Measurements from ENCODE around the gene ARID1A. TPM values are rescaled to one million over a fixed set of nuclear protein-coding genes. Genes with fewer than 3 reads are reported as not detected.

Gene ARID1A
- total RNA-seq, 4 donors from 2014 or later = 22.3 to 51.0 (median 35.0) TPM

GRCh38 chr1:26822737-26823395, 127.1 kb downstream of the ARID1A start:
- no peaks in the 10 kb centered on the region for H3K27me3 ChIP-seq
- no peak overlapping the region for H3K27ac ChIP-seq
- intact Hi-C loops (cut with DNase I; ENCODE audit: low total_unique reads) = no loop called here
- ATAC-seq (no peak), DNase-seq (no peak)
- H3K4me1 ChIP-seq = peaks cover 8 to 11% of the 10 kb centered on the region in 2 donors
- in situ Hi-C loops (cut with MboI; ENCODE audit: low sequenced_read_pairs in 4 of 4) = no loop called here
- H3K9me3 ChIP-seq = no peaks in the 10 kb centered on the region
- TF ChIP-seq POLR2A (IDR thresholded peaks at IDR 0.05) (no peak), CTCF (IDR thresholded peaks at IDR 0.05 in 4 of 5, conservative IDR thresholded peaks at IDR 0.05 in 1 of 5) (no peak)
- H3K36me3 ChIP-seq = no peaks in the 10 kb centered on the region
- no peak overlapping the region for H3K4me3 ChIP-seq

- Histone ChIP-seq H3K27ac (no peak overlapping the region), H3K4me3 (no peak overlapping the region), H3K27me3 (no peaks in the 10 kb centered on the region), H3K9me3 (no peaks in the 10 kb centered on the region), H3K4me1 (peaks cover 20 to 26% of the 10 kb centered on the region in 2 donors), H3K36me3 (no peaks in the 10 kb centered on the region)
- DNase-seq = no peak
- in situ Hi-C loops (cut with MboI; ENCODE audit: low sequenced_read_pairs in 4 of 4) (no loop called here), intact Hi-C loops (cut with DNase I; ENCODE audit: low total_unique reads) (no loop called here)
- ATAC-seq = no peak
- TF ChIP-seq POLR2A (IDR thresholded peaks at IDR 0.05) = no peak
- no peak for TF ChIP-seq CTCF (IDR thresholded peaks at IDR 0.05 in 4 of 5, conservative IDR thresholded peaks at IDR 0.05 in 1 of 5)
Measured at GRCh38 chr1:26824731-26825130, 128.9 kb downstream of the ARID1A start.

GRCh38 chr1:26826261-26827105, 130.7 kb downstream of the ARID1A start, which contains the start of gene ZDHHC18:
ZDHHC18 (plus strand) TSS chr1:26826688; CDS start chr1:26826805, 117 bp downstream.
- Histone ChIP-seq H3K4me3 (peak within 1 kb of the TSS; percentile 73 to 94 (median 78)), H3K27ac (peak within 1 kb of the TSS; percentile 78 to 83 (median 81)), H3K4me1 (peaks cover 20 to 26% of the 10 kb centered on the region in 2 donors), H3K36me3 (no peaks in the 10 kb centered on the region), H3K27me3 (no peaks in the 10 kb centered on the region), H3K9me3 (no peaks in the 10 kb centered on the region)
- ATAC-seq = peak; percentile 91 to 94
- DNase-seq = peak; percentile 25 to 55
- TF ChIP-seq POLR2A (IDR thresholded peaks at IDR 0.05) (peak; percentile 22 to 55), CTCF (IDR thresholded peaks at IDR 0.05 in 4 of 5, conservative IDR thresholded peaks at IDR 0.05 in 1 of 5) (peak; percentile 49 to 83 (median 71))
- intact Hi-C loops (cut with DNase I; ENCODE audit: low total_unique reads) = loop anchor here (2.0 kb wide), 1 partner anchor 38 kb away; no protein-coding TSS in a partner anchor
- in situ Hi-C loops (cut with MboI; ENCODE audit: low sequenced_read_pairs in 4 of 4) = no loop called here

- intact Hi-C loops (cut with DNase I; ENCODE audit: low total_unique reads) = loop anchor here (2.0 kb wide), 1 partner anchor 38 kb away; no protein-coding TSS in a partner anchor
- Histone ChIP-seq H3K36me3 (peaks cover 0 to under 1% of the 10 kb centered on the region in 2 donors), H3K27ac (peak overlapping the region; percentile 78 to 83 (median 81)), H3K27me3 (no peaks in the 10 kb centered on the region), H3K4me3 (peak overlapping the region; percentile 71 to 94 (median 74)), H3K4me1 (peaks cover 20 to 26% of the 10 kb centered on the region in 2 donors), H3K9me3 (no peaks in the 10 kb centered on the region)
- in situ Hi-C loops (cut with MboI; ENCODE audit: low sequenced_read_pairs in 4 of 4) = no loop called here
- DNase-seq (no peak), ATAC-seq (no peak)
- TF ChIP-seq CTCF (IDR thresholded peaks at IDR 0.05 in 4 of 5, conservative IDR thresholded peaks at IDR 0.05 in 1 of 5) (no peak), POLR2A (IDR thresholded peaks at IDR 0.05) (no peak)
Measured at GRCh38 chr1:26827106-26827604, 131.3 kb downstream of the ARID1A start.

Measured in gastrocnemius medialis (tissue), 4 donors.